ENCODE measurements around the gene CHN2. TPM values are rescaled to one million over a fixed set of nuclear protein-coding genes. Genes with fewer than 3 reads are reported as not detected.

Gene CHN2
- total RNA-seq, 5 donors from 2014 or later (not counting 1 experiment from before 2014, with no cell fraction given) = 4.5 to 9.0 (median 6.6) TPM

- Mint-ChIP-seq H3K4me1 (no peaks in the 10 kb centered on the region), H3K36me3 (no peaks in the 10 kb centered on the region), H3K9me3 (no peaks in the 10 kb centered on the region), H3K27ac (no peak overlapping the region), H3K27me3 (no peaks in the 10 kb centered on the region), H3K4me3 (no peak overlapping the region)
- ChIA-PET CTCF (no interaction called here), POLR2A (no interaction called here)
- Histone ChIP-seq H3K36me3 (ENCODE audit: control insufficient read depth in 2 of 2, extremely low read depth in 1 of 2, insufficient read depth in 1 of 2, low read length in 1 of 2) (no peaks in the 10 kb centered on the region), H3K27me3 (replicated peaks in 1 of 2; ENCODE audit: control insufficient read depth in 2 of 2, extremely low read depth in 1 of 2, insufficient read depth in 2 of 2, low read length in 1 of 2) (no peaks in the 10 kb centered on the region), H3K4me3 (ENCODE audit: control insufficient read depth in 1 of 2, extremely low read depth in 1 of 2, low read length in 1 of 2) (no peak overlapping the region), H3K27ac (ENCODE audit: low read length) (no peak overlapping the region), H3K4me1 (ENCODE audit: control insufficient read depth in 1 of 2, extremely low read depth in 1 of 2, insufficient read depth in 2 of 2, low read length in 2 of 2) (no peaks in the 10 kb centered on the region), H3K9me3 (no peaks in the 10 kb centered on the region)
- no CpG with 5 or more reads among the region's 3 CpGs for WGBS (ENCODE audit: insufficient coverage)
- no peak for ATAC-seq (replicated peaks in 1 of 4)
- no peak for DNase-seq
Measured at GRCh38 chr7:29442146-29442545, 247.6 kb downstream of the CHN2 start.

- no peaks in the 10 kb centered on the region for H3K27me3 Mint-ChIP-seq
- DNase-seq (no peak), ATAC-seq (replicated peaks in 1 of 4) (no peak)
- no peak overlapping the region for H3K27ac Mint-ChIP-seq
- no peak overlapping the region for H3K4me3 ChIP-seq (ENCODE audit: control insufficient read depth in 1 of 2, extremely low read depth in 1 of 2, low read length in 1 of 2)
- no peak overlapping the region for H3K4me3 Mint-ChIP-seq
- no peaks in the 10 kb centered on the region for H3K4me1 ChIP-seq (ENCODE audit: control insufficient read depth in 1 of 2, extremely low read depth in 1 of 2, insufficient read depth in 2 of 2, low read length in 2 of 2)
- H3K27me3 ChIP-seq (replicated peaks in 1 of 2; ENCODE audit: control insufficient read depth in 2 of 2, extremely low read depth in 1 of 2, insufficient read depth in 2 of 2, low read length in 1 of 2) = no peaks in the 10 kb centered on the region
- ChIA-PET POLR2A (no interaction called here), CTCF (no interaction called here)
- H3K27ac ChIP-seq (ENCODE audit: low read length) = no peak overlapping the region
- no peaks in the 10 kb centered on the region for H3K4me1 Mint-ChIP-seq
- H3K9me3 Mint-ChIP-seq = no peaks in the 10 kb centered on the region
- no peaks in the 10 kb centered on the region for H3K9me3 ChIP-seq
- no CpG with 5 or more reads among the region's 1 CpG for WGBS (ENCODE audit: insufficient coverage)
- no peaks in the 10 kb centered on the region for H3K36me3 Mint-ChIP-seq
- H3K36me3 ChIP-seq (ENCODE audit: control insufficient read depth in 2 of 2, extremely low read depth in 1 of 2, insufficient read depth in 1 of 2, low read length in 1 of 2) = no peaks in the 10 kb centered on the region
Measured at GRCh38 chr7:29443552-29443951, 249.0 kb downstream of the CHN2 start.

- CTCF ChIA-PET = no interaction called here
- H3K27me3 ChIP-seq (replicated peaks in 1 of 2; ENCODE audit: control insufficient read depth in 2 of 2, extremely low read depth in 1 of 2, insufficient read depth in 2 of 2, low read length in 1 of 2) = no peaks in the 10 kb centered on the region
- no peak for DNase-seq
- no peaks in the 10 kb centered on the region for H3K9me3 Mint-ChIP-seq
- no peaks in the 10 kb centered on the region for H3K9me3 ChIP-seq
- no peak overlapping the region for H3K4me3 ChIP-seq (ENCODE audit: control insufficient read depth in 1 of 2, extremely low read depth in 1 of 2, low read length in 1 of 2)
- no peaks in the 10 kb centered on the region for H3K4me1 ChIP-seq (ENCODE audit: control insufficient read depth in 1 of 2, extremely low read depth in 1 of 2, insufficient read depth in 2 of 2, low read length in 2 of 2)
- ATAC-seq (replicated peaks in 1 of 4) = no peak
- POLR2A ChIA-PET = no interaction called here
- H3K27ac Mint-ChIP-seq = no peak overlapping the region
- no peaks in the 10 kb centered on the region for H3K36me3 ChIP-seq (ENCODE audit: control insufficient read depth in 2 of 2, extremely low read depth in 1 of 2, insufficient read depth in 1 of 2, low read length in 1 of 2)
- H3K4me1 Mint-ChIP-seq = no peaks in the 10 kb centered on the region
- no peaks in the 10 kb centered on the region for H3K27me3 Mint-ChIP-seq
- no peak overlapping the region for H3K4me3 Mint-ChIP-seq
- no peaks in the 10 kb centered on the region for H3K36me3 Mint-ChIP-seq
- WGBS (ENCODE audit: insufficient coverage) = 67% methylated on average over 1 of the region's 3 CpGs
- no peak overlapping the region for H3K27ac ChIP-seq (ENCODE audit: low read length)
Measured at GRCh38 chr7:29444267-29444666, 249.7 kb downstream of the CHN2 start.

- Mint-ChIP-seq H3K9me3 (no peaks in the 10 kb centered on the region), H3K27ac (no peak overlapping the region), H3K4me1 (no peaks in the 10 kb centered on the region), H3K36me3 (no peaks in the 10 kb centered on the region), H3K27me3 (no peaks in the 10 kb centered on the region), H3K4me3 (no peak overlapping the region)
- Histone ChIP-seq H3K27me3 (replicated peaks in 1 of 2; ENCODE audit: control insufficient read depth in 2 of 2, extremely low read depth in 1 of 2, insufficient read depth in 2 of 2, low read length in 1 of 2) (no peaks in the 10 kb centered on the region), H3K27ac (ENCODE audit: low read length) (no peak overlapping the region), H3K36me3 (ENCODE audit: control insufficient read depth in 2 of 2, extremely low read depth in 1 of 2, insufficient read depth in 1 of 2, low read length in 1 of 2) (no peaks in the 10 kb centered on the region), H3K4me3 (ENCODE audit: control insufficient read depth in 1 of 2, extremely low read depth in 1 of 2, low read length in 1 of 2) (no peak overlapping the region), H3K4me1 (ENCODE audit: control insufficient read depth in 1 of 2, extremely low read depth in 1 of 2, insufficient read depth in 2 of 2, low read length in 2 of 2) (no peaks in the 10 kb centered on the region), H3K9me3 (no peaks in the 10 kb centered on the region)
- CTCF ChIA-PET = interaction anchor here in 1 of 2 donors (0.6 kb wide), 1 partner anchor 39 kb away, joined by 4 read pairs; no protein-coding TSS in a partner anchor
- DNase-seq (no peak), ATAC-seq (replicated peaks in 1 of 4) (no peak)
- 86% methylated on average over 5 of the region's 6 CpGs for WGBS (ENCODE audit: insufficient coverage)
- POLR2A ChIA-PET = no interaction called here
Measured at GRCh38 chr7:29445736-29446135, 251.2 kb downstream of the CHN2 start.

- Mint-ChIP-seq H3K27ac (no peak overlapping the region), H3K36me3 (peaks cover 2% of the 10 kb centered on the region), H3K4me3 (no peak overlapping the region), H3K4me1 (no peaks in the 10 kb centered on the region), H3K27me3 (no peaks in the 10 kb centered on the region), H3K9me3 (no peaks in the 10 kb centered on the region)
- ChIA-PET POLR2A (no interaction called here), CTCF (no interaction called here)
- no peaks in the 10 kb centered on the region for H3K4me1 ChIP-seq (ENCODE audit: control insufficient read depth in 1 of 2, extremely low read depth in 1 of 2, insufficient read depth in 2 of 2, low read length in 2 of 2)
- H3K27ac ChIP-seq (ENCODE audit: low read length) = no peak overlapping the region
- 60% methylated on average over 1 of the region's 3 CpGs for WGBS (ENCODE audit: insufficient coverage)
- no peak overlapping the region for H3K4me3 ChIP-seq (ENCODE audit: control insufficient read depth in 1 of 2, extremely low read depth in 1 of 2, low read length in 1 of 2)
- H3K9me3 ChIP-seq = no peaks in the 10 kb centered on the region
- H3K36me3 ChIP-seq (ENCODE audit: control insufficient read depth in 2 of 2, extremely low read depth in 1 of 2, insufficient read depth in 1 of 2, low read length in 1 of 2) = no peaks in the 10 kb centered on the region
- ATAC-seq (replicated peaks in 1 of 4) (no peak), DNase-seq (no peak)
- H3K27me3 ChIP-seq (replicated peaks in 1 of 2; ENCODE audit: control insufficient read depth in 2 of 2, extremely low read depth in 1 of 2, insufficient read depth in 2 of 2, low read length in 1 of 2) = no peaks in the 10 kb centered on the region
Measured at GRCh38 chr7:29447828-29448227, 253.3 kb downstream of the CHN2 start.

- no peaks in the 10 kb centered on the region for H3K4me1 Mint-ChIP-seq
- ChIA-PET POLR2A (no interaction called here), CTCF (no interaction called here)
- DNase-seq (no peak), ATAC-seq (replicated peaks in 1 of 4) (no peak)
- H3K27me3 Mint-ChIP-seq = no peaks in the 10 kb centered on the region
- no peaks in the 10 kb centered on the region for H3K9me3 Mint-ChIP-seq
- H3K9me3 ChIP-seq = no peaks in the 10 kb centered on the region
- no peak overlapping the region for H3K27ac ChIP-seq (ENCODE audit: low read length)
- H3K4me3 ChIP-seq (ENCODE audit: control insufficient read depth in 1 of 2, extremely low read depth in 1 of 2, low read length in 1 of 2) = no peak overlapping the region
- 83% methylated on average over 1 of the region's 3 CpGs for WGBS (ENCODE audit: insufficient coverage)
- no peaks in the 10 kb centered on the region for H3K36me3 ChIP-seq (ENCODE audit: control insufficient read depth in 2 of 2, extremely low read depth in 1 of 2, insufficient read depth in 1 of 2, low read length in 1 of 2)
- H3K27me3 ChIP-seq (replicated peaks in 1 of 2; ENCODE audit: control insufficient read depth in 2 of 2, extremely low read depth in 1 of 2, insufficient read depth in 2 of 2, low read length in 1 of 2) = no peaks in the 10 kb centered on the region
- no peak overlapping the region for H3K27ac Mint-ChIP-seq
- H3K4me3 Mint-ChIP-seq = no peak overlapping the region
- no peaks in the 10 kb centered on the region for H3K4me1 ChIP-seq (ENCODE audit: control insufficient read depth in 1 of 2, extremely low read depth in 1 of 2, insufficient read depth in 2 of 2, low read length in 2 of 2)
- H3K36me3 Mint-ChIP-seq = peaks cover 2% of the 10 kb centered on the region
Measured at GRCh38 chr7:29449569-29450260, 255.1 kb downstream of the CHN2 start.

- Histone ChIP-seq H3K4me3 (ENCODE audit: control insufficient read depth in 1 of 2, extremely low read depth in 1 of 2, low read length in 1 of 2) (no peak overlapping the region), H3K9me3 (no peaks in the 10 kb centered on the region), H3K27me3 (replicated peaks in 1 of 2; ENCODE audit: control insufficient read depth in 2 of 2, extremely low read depth in 1 of 2, insufficient read depth in 2 of 2, low read length in 1 of 2) (no peaks in the 10 kb centered on the region), H3K4me1 (ENCODE audit: control insufficient read depth in 1 of 2, extremely low read depth in 1 of 2, insufficient read depth in 2 of 2, low read length in 2 of 2) (no peaks in the 10 kb centered on the region), H3K36me3 (ENCODE audit: control insufficient read depth in 2 of 2, extremely low read depth in 1 of 2, insufficient read depth in 1 of 2, low read length in 1 of 2) (no peaks in the 10 kb centered on the region), H3K27ac (ENCODE audit: low read length) (no peak overlapping the region)
- Mint-ChIP-seq H3K36me3 (peaks cover 2% of the 10 kb centered on the region), H3K4me1 (no peaks in the 10 kb centered on the region), H3K4me3 (no peak overlapping the region), H3K27ac (no peak overlapping the region), H3K27me3 (no peaks in the 10 kb centered on the region), H3K9me3 (no peaks in the 10 kb centered on the region)
- ChIA-PET CTCF (interaction anchor here in 1 of 2 donors (0.6 kb wide), 1 partner anchor 527 kb away, joined by 3 read pairs; no protein-coding TSS in a partner anchor), POLR2A (no interaction called here)
- DNase-seq (no peak), ATAC-seq (replicated peaks in 1 of 4) (no peak)
- WGBS (ENCODE audit: insufficient coverage) = no CpG with 5 or more reads among the region's 2 CpGs
Measured at GRCh38 chr7:29453021-29453420, 258.4 kb downstream of the CHN2 start.

Measured in T-cell (primary cell).